ENCODE results near the gene CASP7. TPM values are rescaled to one million over a fixed set of nuclear protein-coding genes. Genes with fewer than 3 reads are reported as not detected.

CASP7 gene
- total RNA-seq, 1 experiment from 2014 or later = 27.4 TPM

GRCh38 chr10:113665806-113666354 is 13.8 kb upstream of the CASP7 start:
- peak; percentile 50 for DNase-seq (ENCODE audit: low read depth)

GRCh38 chr10:113666682-113667252 is 12.9 kb upstream of the CASP7 start:
- peak; percentile 27 for DNase-seq (ENCODE audit: low read depth)

GRCh38 chr10:113680190-113681111 is 739 bp downstream of the CASP7 start:
- DNase-seq (ENCODE audit: low read depth) = peak; percentile 80

- DNase-seq (ENCODE audit: low read depth) = no peak
Measured at GRCh38 chr10:113681533-113682470, 2.1 kb downstream of the CASP7 start.

- no peak for DNase-seq (ENCODE audit: low read depth)
Measured at GRCh38 chr10:113683300-113683699, 3.6 kb downstream of the CASP7 start.

- no peak for DNase-seq (ENCODE audit: low read depth)
Measured at GRCh38 chr10:113686028-113686427, 6.3 kb downstream of the CASP7 start.

- no peak for DNase-seq (ENCODE audit: low read depth)
Measured at GRCh38 chr10:113687037-113687436, 7.3 kb downstream of the CASP7 start.

- DNase-seq (ENCODE audit: low read depth) = no peak
Measured at GRCh38 chr10:113689057-113689456, 9.3 kb downstream of the CASP7 start.

- DNase-seq (ENCODE audit: low read depth) = no peak
Measured at GRCh38 chr10:113689574-113689973, 9.9 kb downstream of the CASP7 start.

- no peak for DNase-seq (ENCODE audit: low read depth)
Measured at GRCh38 chr10:113690749-113691148, 11.0 kb downstream of the CASP7 start.

GRCh38 chr10:113691381-113691780 is 11.7 kb downstream of the CASP7 start:
- DNase-seq (ENCODE audit: low read depth) = no peak

GRCh38 chr10:113692271-113692670 is 12.6 kb downstream of the CASP7 start:
- no peak for DNase-seq (ENCODE audit: low read depth)

- no peak for DNase-seq (ENCODE audit: low read depth)
Measured at GRCh38 chr10:113693348-113693747, 13.6 kb downstream of the CASP7 start.

GRCh38 chr10:113695691-113696090 is 16.0 kb downstream of the CASP7 start:
- DNase-seq (ENCODE audit: low read depth) = no peak

- DNase-seq (ENCODE audit: low read depth) = no peak
Measured at GRCh38 chr10:113697595-113697994, 17.9 kb downstream of the CASP7 start.

GRCh38 chr10:113704637-113705343 is 25.1 kb downstream of the CASP7 start:
- DNase-seq (ENCODE audit: low read depth) = peak; percentile 38

- DNase-seq (ENCODE audit: low read depth) = no peak
Measured at GRCh38 chr10:113705344-113705652, 25.6 kb downstream of the CASP7 start.

- DNase-seq (ENCODE audit: low read depth) = no peak
Measured at GRCh38 chr10:113706623-113707022, 26.9 kb downstream of the CASP7 start.

- DNase-seq (ENCODE audit: low read depth) = no peak
Measured at GRCh38 chr10:113708640-113709039, 28.9 kb downstream of the CASP7 start.

- DNase-seq (ENCODE audit: low read depth) = peak; percentile 61
Measured at GRCh38 chr10:113709221-113709838, 29.6 kb downstream of the CASP7 start.

- no peak for DNase-seq (ENCODE audit: low read depth)
Measured at GRCh38 chr10:113711142-113711541, 31.4 kb downstream of the CASP7 start.
